ENCODE results near the gene GTSE1.

- TF ChIP-seq EZH2phosphoT487 (IDR thresholded peaks at IDR 0.05; ENCODE audit: insufficient read depth, low read depth) (no peak), EZH2 (IDR thresholded peaks at IDR 0.05; ENCODE audit: insufficient read depth, poor library complexity, severe bottlenecking) (no peak)
Measured at GRCh38 chr22:46356496-46357480, 60.1 kb downstream of the GTSE1 start.
